ENCODE results near the gene WNT9A. TPM values are rescaled to one million over a fixed set of nuclear protein-coding genes. Genes with fewer than 3 reads are reported as not detected.

Gene WNT9A
- total and polyA plus RNA-seq, 4 donors: 0.03 to 0.08 TPM; not detected in 2

DNA sequence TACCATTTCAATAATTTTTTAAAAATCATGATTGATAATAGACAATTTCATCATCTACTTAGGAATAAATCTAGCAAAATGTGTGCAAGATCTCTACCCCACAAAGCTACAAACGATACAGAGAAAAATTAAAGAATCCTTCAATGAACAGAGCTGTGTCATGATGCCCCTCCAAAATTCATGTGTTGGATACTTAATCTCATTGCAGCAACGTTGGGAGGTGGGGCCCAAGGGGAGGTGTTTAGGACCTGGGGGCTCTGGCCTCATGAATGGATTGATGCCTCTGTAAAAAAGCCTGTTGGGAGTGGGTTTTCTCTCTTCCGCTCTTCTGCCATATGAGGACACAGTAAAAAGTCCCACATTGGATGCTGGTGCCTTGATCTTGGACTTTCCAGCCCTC, 77.4 kb downstream of the WNT9A start:
- Histone ChIP-seq H3K4me1 (ENCODE audit: control insufficient read depth in 4 of 4, insufficient read depth in 4 of 4, low read length in 3 of 4) (no peaks in the 10 kb centered on the region), H3K9me3 (ENCODE audit: control insufficient read depth in 4 of 4, low read length in 3 of 4) (peaks cover 0 to 8% (median under 1%) of the 10 kb centered on the region in 4 donors), H3K9ac (ENCODE audit: low read depth in 1 of 2, low read length in 2 of 2) (no peak overlapping the region), H3K27ac (ENCODE audit: low read depth in 1 of 2, low read length in 2 of 2) (no peak overlapping the region), H3K27me3 (ENCODE audit: control insufficient read depth in 4 of 4, insufficient read depth in 4 of 4, low read length in 3 of 4) (no peaks in the 10 kb centered on the region), H3K36me3 (ENCODE audit: control insufficient read depth in 4 of 4, insufficient read depth in 3 of 4, low read depth in 1 of 4, low read length in 3 of 4) (no peaks in the 10 kb centered on the region), H3K4me3 (ENCODE audit: low read depth in 1 of 3, low read length in 3 of 3) (no peak overlapping the region)
- no peak for DNase-seq (ENCODE audit: low spot score)
- 63% methylated on average over 3 of the region's 3 CpGs for WGBS
- TF ChIP-seq FOXA1 (IDR thresholded peaks at IDR 0.05) (no peak), HNF4G (IDR thresholded peaks at IDR 0.05) (no peak), FOXA2 (IDR thresholded peaks at IDR 0.05) (no peak), EGR1 (IDR thresholded peaks at IDR 0.05; ENCODE audit: low read depth in 2 of 2) (no peak)
- TF ChIP-seq, protein P1, sequence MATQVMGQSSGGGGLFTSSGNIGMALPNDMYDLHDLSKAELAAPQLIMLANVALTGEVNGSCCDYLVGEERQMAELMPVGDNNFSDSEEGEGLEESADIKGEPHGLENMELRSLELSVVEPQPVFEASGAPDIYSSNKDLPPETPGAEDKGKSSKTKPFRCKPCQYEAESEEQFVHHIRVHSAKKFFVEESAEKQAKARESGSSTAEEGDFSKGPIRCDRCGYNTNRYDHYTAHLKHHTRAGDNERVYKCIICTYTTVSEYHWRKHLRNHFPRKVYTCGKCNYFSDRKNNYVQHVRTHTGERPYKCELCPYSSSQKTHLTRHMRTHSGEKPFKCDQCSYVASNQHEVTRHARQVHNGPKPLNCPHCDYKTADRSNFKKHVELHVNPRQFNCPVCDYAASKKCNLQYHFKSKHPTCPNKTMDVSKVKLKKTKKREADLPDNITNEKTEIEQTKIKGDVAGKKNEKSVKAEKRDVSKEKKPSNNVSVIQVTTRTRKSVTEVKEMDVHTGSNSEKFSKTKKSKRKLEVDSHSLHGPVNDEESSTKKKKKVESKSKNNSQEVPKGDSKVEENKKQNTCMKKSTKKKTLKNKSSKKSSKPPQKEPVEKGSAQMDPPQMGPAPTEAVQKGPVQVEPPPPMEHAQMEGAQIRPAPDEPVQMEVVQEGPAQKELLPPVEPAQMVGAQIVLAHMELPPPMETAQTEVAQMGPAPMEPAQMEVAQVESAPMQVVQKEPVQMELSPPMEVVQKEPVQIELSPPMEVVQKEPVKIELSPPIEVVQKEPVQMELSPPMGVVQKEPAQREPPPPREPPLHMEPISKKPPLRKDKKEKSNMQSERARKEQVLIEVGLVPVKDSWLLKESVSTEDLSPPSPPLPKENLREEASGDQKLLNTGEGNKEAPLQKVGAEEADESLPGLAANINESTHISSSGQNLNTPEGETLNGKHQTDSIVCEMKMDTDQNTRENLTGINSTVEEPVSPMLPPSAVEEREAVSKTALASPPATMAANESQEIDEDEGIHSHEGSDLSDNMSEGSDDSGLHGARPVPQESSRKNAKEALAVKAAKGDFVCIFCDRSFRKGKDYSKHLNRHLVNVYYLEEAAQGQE (IDR thresholded peaks at IDR 0.05): no peak

DNA sequence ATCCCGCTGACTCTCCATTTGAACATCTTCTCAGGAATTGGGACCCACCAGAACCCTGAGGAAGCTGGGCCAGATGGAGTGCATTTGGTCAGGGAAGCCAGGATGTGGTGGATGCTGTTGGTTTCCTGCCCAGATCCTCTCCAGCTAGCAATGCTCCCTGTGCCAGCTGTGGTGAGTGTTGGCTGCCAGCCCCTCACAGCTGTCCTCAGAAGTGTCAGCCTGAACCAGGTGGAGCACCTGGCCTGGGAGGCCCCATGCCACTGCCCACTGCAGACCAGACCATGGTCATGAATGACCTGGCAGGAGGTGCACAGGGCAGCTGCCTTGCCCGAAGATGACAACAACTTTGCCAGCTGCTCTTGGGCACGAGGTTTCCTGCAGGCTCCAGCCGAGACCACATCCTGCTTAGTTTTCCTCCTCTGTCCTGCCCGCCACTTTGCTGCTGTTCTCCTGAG, 77.9 kb downstream of the WNT9A start:
- Histone ChIP-seq H3K9ac (ENCODE audit: low read depth in 1 of 2, low read length in 2 of 2) (no peak overlapping the region), H3K27ac (ENCODE audit: low read depth in 1 of 2, low read length in 2 of 2) (no peak overlapping the region), H3K4me3 (ENCODE audit: low read depth in 1 of 3, low read length in 3 of 3) (no peak overlapping the region), H3K9me3 (ENCODE audit: control insufficient read depth in 4 of 4, low read length in 3 of 4) (peaks cover 0 to 11% (median 4%) of the 10 kb centered on the region in 4 donors), H3K27me3 (ENCODE audit: control insufficient read depth in 4 of 4, insufficient read depth in 4 of 4, low read length in 3 of 4) (no peaks in the 10 kb centered on the region), H3K4me1 (ENCODE audit: control insufficient read depth in 4 of 4, insufficient read depth in 4 of 4, low read length in 3 of 4) (no peaks in the 10 kb centered on the region), H3K36me3 (ENCODE audit: control insufficient read depth in 4 of 4, insufficient read depth in 3 of 4, low read depth in 1 of 4, low read length in 3 of 4) (no peaks in the 10 kb centered on the region)
- DNase-seq (ENCODE audit: low spot score): no peak
- WGBS: 58% methylated on average over 5 of the region's 5 CpGs
- TF ChIP-seq, protein P2, sequence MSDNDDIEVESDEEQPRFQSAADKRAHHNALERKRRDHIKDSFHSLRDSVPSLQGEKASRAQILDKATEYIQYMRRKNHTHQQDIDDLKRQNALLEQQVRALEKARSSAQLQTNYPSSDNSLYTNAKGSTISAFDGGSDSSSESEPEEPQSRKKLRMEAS (IDR thresholded peaks at IDR 0.05): no peak
- TF ChIP-seq YY1 (IDR thresholded peaks at IDR 0.05): no peak
- TF ChIP-seq FOXA1 (IDR thresholded peaks at IDR 0.05): no peak
- TF ChIP-seq, protein P3, sequence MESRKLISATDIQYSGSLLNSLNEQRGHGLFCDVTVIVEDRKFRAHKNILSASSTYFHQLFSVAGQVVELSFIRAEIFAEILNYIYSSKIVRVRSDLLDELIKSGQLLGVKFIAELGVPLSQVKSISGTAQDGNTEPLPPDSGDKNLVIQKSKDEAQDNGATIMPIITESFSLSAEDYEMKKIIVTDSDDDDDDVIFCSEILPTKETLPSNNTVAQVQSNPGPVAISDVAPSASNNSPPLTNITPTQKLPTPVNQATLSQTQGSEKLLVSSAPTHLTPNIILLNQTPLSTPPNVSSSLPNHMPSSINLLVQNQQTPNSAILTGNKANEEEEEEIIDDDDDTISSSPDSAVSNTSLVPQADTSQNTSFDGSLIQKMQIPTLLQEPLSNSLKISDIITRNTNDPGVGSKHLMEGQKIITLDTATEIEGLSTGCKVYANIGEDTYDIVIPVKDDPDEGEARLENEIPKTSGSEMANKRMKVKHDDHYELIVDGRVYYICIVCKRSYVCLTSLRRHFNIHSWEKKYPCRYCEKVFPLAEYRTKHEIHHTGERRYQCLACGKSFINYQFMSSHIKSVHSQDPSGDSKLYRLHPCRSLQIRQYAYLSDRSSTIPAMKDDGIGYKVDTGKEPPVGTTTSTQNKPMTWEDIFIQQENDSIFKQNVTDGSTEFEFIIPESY (IDR thresholded peaks at IDR 0.05): no peak
- no peak for TF ChIP-seq HNF4G (IDR thresholded peaks at IDR 0.05)
- no peak for TF ChIP-seq HNF4A (conservative IDR thresholded peaks at IDR 0.05)
- no peak for TF ChIP-seq SP1 (IDR thresholded peaks at IDR 0.05)
- TF ChIP-seq GABPA (IDR thresholded peaks at IDR 0.05 in 1 of 2, conservative IDR thresholded peaks at IDR 0.05 in 1 of 2): no peak
- no peak for TF ChIP-seq NR2F2 (IDR thresholded peaks at IDR 0.05)

DNA sequence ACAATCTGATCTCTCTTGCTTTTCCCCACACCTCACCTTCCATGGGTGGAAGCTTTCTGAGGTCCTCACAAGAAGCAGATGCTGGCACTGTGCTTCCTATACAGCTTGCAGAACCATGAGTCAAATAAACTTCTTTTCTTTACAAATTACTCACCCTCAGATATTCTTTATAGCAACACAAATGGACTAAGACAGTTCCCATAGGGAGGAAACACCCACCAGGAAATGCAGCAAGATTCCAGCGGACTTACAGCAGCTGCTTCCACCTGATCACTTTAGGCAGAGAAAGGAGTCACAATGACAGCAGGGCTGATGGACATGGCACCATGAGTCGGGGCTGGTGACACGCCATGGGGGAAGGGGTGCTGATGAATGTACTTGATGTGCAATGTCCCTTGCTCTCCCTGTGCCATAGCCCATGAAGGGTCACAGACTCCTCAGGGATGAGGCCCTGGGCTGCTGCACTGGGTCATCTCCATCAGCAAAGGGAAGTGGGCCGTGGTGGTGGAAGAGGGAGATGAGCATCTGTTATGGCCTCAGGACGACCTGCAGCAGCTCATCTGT, 78.4 kb downstream of the WNT9A start:
- Histone ChIP-seq H3K27me3 (ENCODE audit: control insufficient read depth in 4 of 4, insufficient read depth in 4 of 4, low read length in 3 of 4) (no peaks in the 10 kb centered on the region), H3K9me3 (ENCODE audit: control insufficient read depth in 4 of 4, low read length in 3 of 4) (peaks cover 0 to 14% (median 6%) of the 10 kb centered on the region in 4 donors), H3K36me3 (ENCODE audit: control insufficient read depth in 4 of 4, insufficient read depth in 3 of 4, low read depth in 1 of 4, low read length in 3 of 4) (no peaks in the 10 kb centered on the region), H3K9ac (ENCODE audit: low read depth in 1 of 2, low read length in 2 of 2) (no peak overlapping the region), H3K4me3 (ENCODE audit: low read depth in 1 of 3, low read length in 3 of 3) (no peak overlapping the region), H3K27ac (ENCODE audit: low read depth in 1 of 2, low read length in 2 of 2) (no peak overlapping the region), H3K4me1 (ENCODE audit: control insufficient read depth in 4 of 4, insufficient read depth in 4 of 4, low read length in 3 of 4) (no peaks in the 10 kb centered on the region)
- DNase-seq (ENCODE audit: low spot score): no peak
- 62% methylated on average over 5 of the region's 5 CpGs for WGBS
- TF ChIP-seq SP1 (IDR thresholded peaks at IDR 0.05) (no peak), GABPA (IDR thresholded peaks at IDR 0.05 in 1 of 2, conservative IDR thresholded peaks at IDR 0.05 in 1 of 2) (no peak), RXRA (IDR thresholded peaks at IDR 0.05) (no peak), EGR1 (IDR thresholded peaks at IDR 0.05; ENCODE audit: low read depth in 2 of 2) (no peak), FOXA1 (IDR thresholded peaks at IDR 0.05) (no peak), HNF4A (conservative IDR thresholded peaks at IDR 0.05) (no peak), NR2F2 (IDR thresholded peaks at IDR 0.05) (no peak), TAF1 (conservative IDR thresholded peaks at IDR 0.05) (no peak), HNF4G (IDR thresholded peaks at IDR 0.05) (no peak), YY1 (IDR thresholded peaks at IDR 0.05) (no peak), RAD21 (IDR thresholded peaks at IDR 0.05) (no peak)
- TF ChIP-seq, protein P4, sequence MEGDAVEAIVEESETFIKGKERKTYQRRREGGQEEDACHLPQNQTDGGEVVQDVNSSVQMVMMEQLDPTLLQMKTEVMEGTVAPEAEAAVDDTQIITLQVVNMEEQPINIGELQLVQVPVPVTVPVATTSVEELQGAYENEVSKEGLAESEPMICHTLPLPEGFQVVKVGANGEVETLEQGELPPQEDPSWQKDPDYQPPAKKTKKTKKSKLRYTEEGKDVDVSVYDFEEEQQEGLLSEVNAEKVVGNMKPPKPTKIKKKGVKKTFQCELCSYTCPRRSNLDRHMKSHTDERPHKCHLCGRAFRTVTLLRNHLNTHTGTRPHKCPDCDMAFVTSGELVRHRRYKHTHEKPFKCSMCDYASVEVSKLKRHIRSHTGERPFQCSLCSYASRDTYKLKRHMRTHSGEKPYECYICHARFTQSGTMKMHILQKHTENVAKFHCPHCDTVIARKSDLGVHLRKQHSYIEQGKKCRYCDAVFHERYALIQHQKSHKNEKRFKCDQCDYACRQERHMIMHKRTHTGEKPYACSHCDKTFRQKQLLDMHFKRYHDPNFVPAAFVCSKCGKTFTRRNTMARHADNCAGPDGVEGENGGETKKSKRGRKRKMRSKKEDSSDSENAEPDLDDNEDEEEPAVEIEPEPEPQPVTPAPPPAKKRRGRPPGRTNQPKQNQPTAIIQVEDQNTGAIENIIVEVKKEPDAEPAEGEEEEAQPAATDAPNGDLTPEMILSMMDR (IDR thresholded peaks at IDR 0.05; ENCODE audit: low read depth, low read length, missing input control): no peak
- TF ChIP-seq, protein P3 (IDR thresholded peaks at IDR 0.05): no peak
